ENCODE measurements around the gene SSH2.

- TF ChIP-seq TCF4 (CRISPR knock-in tag; IDR thresholded peaks at IDR 0.05; ENCODE audit: borderline replicate concordance) (no peak), PPARA (CRISPR knock-in tag; IDR thresholded peaks at IDR 0.05; ENCODE audit: borderline replicate concordance) (no peak)
Observed at GRCh38 chr17:29671661-29672060, 258.4 kb downstream of the SSH2 start.
